C4-2B (cell line): ENCODE data around the gene LRRC49.

Source experiments
- ZFX ChIP-seq: fragments of 450-650 bp; IDR thresholded peaks from 2 replicates; pipeline ENCODE4 v1.6.1; 2017
- TF ChIP-seq, protein P1 (sequence below): fragments of 450-650 bp; conservative IDR thresholded peaks from 2 replicates; pipeline ENCODE4 v1.5.1; 2017; ENCODE audit warnings: mild to moderate bottlenecking

DNA sequence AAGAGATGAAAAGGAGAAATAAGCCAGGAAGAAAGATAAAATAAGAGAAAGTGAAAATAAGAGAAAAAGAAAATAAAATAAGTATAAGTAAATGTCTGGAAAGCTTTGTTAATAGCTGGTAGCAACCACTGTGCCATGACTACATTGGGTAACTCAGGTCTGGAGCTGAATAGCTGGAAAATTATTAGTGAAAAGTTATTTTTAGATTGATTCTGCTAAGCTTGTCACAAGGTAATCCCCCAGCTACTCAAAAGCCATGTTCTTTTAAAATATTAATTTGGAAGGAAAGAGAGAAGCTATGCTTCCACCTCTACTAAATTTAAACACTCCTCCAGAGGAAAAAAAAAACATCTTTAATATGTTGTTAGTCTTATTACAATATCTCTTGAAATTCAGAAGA, 117.8 kb downstream of the LRRC49 start:
- TF ChIP-seq, protein P1, sequence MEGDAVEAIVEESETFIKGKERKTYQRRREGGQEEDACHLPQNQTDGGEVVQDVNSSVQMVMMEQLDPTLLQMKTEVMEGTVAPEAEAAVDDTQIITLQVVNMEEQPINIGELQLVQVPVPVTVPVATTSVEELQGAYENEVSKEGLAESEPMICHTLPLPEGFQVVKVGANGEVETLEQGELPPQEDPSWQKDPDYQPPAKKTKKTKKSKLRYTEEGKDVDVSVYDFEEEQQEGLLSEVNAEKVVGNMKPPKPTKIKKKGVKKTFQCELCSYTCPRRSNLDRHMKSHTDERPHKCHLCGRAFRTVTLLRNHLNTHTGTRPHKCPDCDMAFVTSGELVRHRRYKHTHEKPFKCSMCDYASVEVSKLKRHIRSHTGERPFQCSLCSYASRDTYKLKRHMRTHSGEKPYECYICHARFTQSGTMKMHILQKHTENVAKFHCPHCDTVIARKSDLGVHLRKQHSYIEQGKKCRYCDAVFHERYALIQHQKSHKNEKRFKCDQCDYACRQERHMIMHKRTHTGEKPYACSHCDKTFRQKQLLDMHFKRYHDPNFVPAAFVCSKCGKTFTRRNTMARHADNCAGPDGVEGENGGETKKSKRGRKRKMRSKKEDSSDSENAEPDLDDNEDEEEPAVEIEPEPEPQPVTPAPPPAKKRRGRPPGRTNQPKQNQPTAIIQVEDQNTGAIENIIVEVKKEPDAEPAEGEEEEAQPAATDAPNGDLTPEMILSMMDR: no peak
- TF ChIP-seq ZFX: no peak
